CD8-positive, alpha-beta memory T cell (primary cell): ENCODE results near the gene MTA2. TPM values are rescaled to one million over a fixed set of nuclear protein-coding genes. Genes with fewer than 3 reads are reported as not detected.
"Not testable (repeated sequence)": the region's sequence is repeated elsewhere in the genome, so short reads cannot be mapped to it uniquely, and the experiment has no call there.

Experiments used
- CTCF ChIA-PET: fragments of 350-600 bp; sonication (Branson Sonifier 250); formaldehyde crosslinking; loops from one replicate; lab custom pipeline; 2021; ENCODE audit warnings: antibody characterized with exemption; lab: Charles Lee
- POLR2A ChIA-PET: fragments of 350-600 bp; sonication (Branson Sonifier 250); formaldehyde crosslinking; loops from one replicate; lab custom pipeline; 2021; ENCODE audit warnings: antibody characterized with exemption; lab: Charles Lee
- DNase-seq, 5 donors: peaks; one replicate each; pipeline versions ENCODE4 v3.0.0 to v3.0.0-alpha.2; 2020 to 2022; ENCODE audit warnings: mixed read lengths in 1 of 5
- H3K27ac ChIP-seq: one replicate; pipeline ENCODE4 v1.7.0; 2013; ENCODE audit warnings: low read depth, mild to moderate bottlenecking, low read length, moderate library complexity
- H3K27me3 ChIP-seq: 2 replicates; pipeline ENCODE4 v1.7.0; 2013; ENCODE audit warnings: low read length, mild to moderate bottlenecking; ENCODE audit not compliant: insufficient read depth, poor library complexity, severe bottlenecking
- H3K36me3 ChIP-seq: 2 replicates; pipeline ENCODE4 v1.7.0; 2013; ENCODE audit warnings: mild to moderate bottlenecking, low read length, moderate library complexity; ENCODE audit not compliant: insufficient read depth
- H3K4me1 ChIP-seq: 2 replicates; pipeline ENCODE4 v1.7.0; 2013; ENCODE audit warnings: mild to moderate bottlenecking, low read length, moderate library complexity; ENCODE audit not compliant: insufficient read depth
- H3K4me3 ChIP-seq: 2 replicates; pipeline ENCODE4 v1.7.0; 2013; ENCODE audit warnings: mild to moderate bottlenecking, low read length
- H3K9me3 ChIP-seq: 2 replicates; pipeline ENCODE4 v1.7.0; 2013; ENCODE audit warnings: mild to moderate bottlenecking, low read length
- H3K27ac Mint-ChIP-seq, 8 donors: one replicate each; pipeline ENCODE4 v1.8.0; 2020 to 2021; ENCODE audit warnings: mixed read lengths in 8 of 8, mild to moderate bottlenecking in 6 of 8, inconsistent platforms in 3 of 8, moderate library complexity in 3 of 8
- H3K27me3 Mint-ChIP-seq, 2 donors: one replicate each; pipeline ENCODE4 v1.8.0; 2020 to 2021; ENCODE audit warnings: mixed read lengths in 2 of 2, mild to moderate bottlenecking in 1 of 2, moderate library complexity in 1 of 2
- H3K36me3 Mint-ChIP-seq, 3 donors: one replicate each; pipeline ENCODE4 v1.8.0; 2020 to 2021; ENCODE audit warnings: mixed read lengths in 3 of 3, inconsistent platforms in 1 of 3, mild to moderate bottlenecking in 1 of 3
- H3K4me1 Mint-ChIP-seq, 3 donors: one replicate each; pipeline ENCODE4 v1.8.0; 2020 to 2021; ENCODE audit warnings: mixed read lengths in 3 of 3, inconsistent platforms in 1 of 3, mild to moderate bottlenecking in 1 of 3
- H3K4me3 Mint-ChIP-seq, 7 donors: one replicate each; pipeline ENCODE4 v1.8.0; 2020 to 2021; ENCODE audit warnings: mixed read lengths in 7 of 7, mild to moderate bottlenecking in 6 of 7, moderate library complexity in 4 of 7, inconsistent platforms in 2 of 7
- H3K9me3 Mint-ChIP-seq, 5 donors: one replicate each; pipeline ENCODE4 v1.8.0; 2020 to 2022; ENCODE audit warnings: mixed read lengths in 5 of 5, mild to moderate bottlenecking in 3 of 5, moderate library complexity in 2 of 5, inconsistent platforms in 1 of 5
- polyA plus RNA-seq: library from polyadenylated mRNA; unstranded; fragments of 300-500 nt; fragmentation: Illumina TruSeq; gene quantifications from one replicate; pipeline ENCODE4 v1.2.3, GENCODE V29; 2021
- total RNA-seq, 2 experiments: library from RNA; stranded (reverse); gene quantifications; one replicate each; pipeline ENCODE4 v1.2.3, GENCODE V29; 2021

The MTA2 gene
- total and polyA plus RNA-seq, 3 experiments from 2014 or later: 37.4 to 263 (median 248) TPM

GRCh38 chr11:62573592-62574362 is 27.9 kb downstream of the MTA2 start, which contains the start of gene EEF1G:
EEF1G (minus strand) TSS chr11:62573891; CDS start chr11:62573842, 49 bp downstream.
- Mint-ChIP-seq H3K4me1 (peaks cover 46 to 59% (median 52%) of the 10 kb centered on the region in 3 donors), H3K36me3 (peaks cover 10 to 84% (median 13%) of the 10 kb centered on the region in 3 donors)
- CTCF ChIA-PET: interaction anchor here (0.7 to 2.8 kb wide), 15 partner anchors 12 to 258 kb away, joined by 3 to 17 read pairs (median 4); partner anchors contain the start of genes B3GAT3, C11orf98, CSKMT and HNRNPUL2

GRCh38 chr11:62573006-62573591 is 28.6 kb downstream of the MTA2 start:
- Histone ChIP-seq H3K27ac (peak overlapping the region; percentile 77), H3K4me1 (peaks cover 24% of the 10 kb centered on the region), H3K9me3 (no peaks in the 10 kb centered on the region), H3K4me3 (peak overlapping the region; percentile 84), H3K36me3 (peaks cover 39% of the 10 kb centered on the region), H3K27me3 (no peaks in the 10 kb centered on the region)
- peak in 2 of 5 donors; percentile 50 to 53 for DNase-seq
- H3K4me3 Mint-ChIP-seq: peak overlapping the region; percentile 90 to 98 (median 96)
- H3K27me3 Mint-ChIP-seq: no peaks in the 10 kb centered on the region
- H3K9me3 Mint-ChIP-seq: no peaks in the 10 kb centered on the region
- CTCF ChIA-PET: interaction anchor here (0.8 to 4.5 kb wide), 15 partner anchors 12 to 154 kb away, joined by 3 to 21 read pairs (median 5); partner anchors contain the start of genes B3GAT3, C11orf98, CSKMT and HNRNPUL2
- H3K27ac Mint-ChIP-seq: peak overlapping the region; percentile 85 to 97 (median 95)
- H3K36me3 Mint-ChIP-seq: peaks cover 10 to 83% (median 12%) of the 10 kb centered on the region in 3 donors
- POLR2A ChIA-PET: interaction anchor here (0.8 to 3.0 kb wide), 14 partner anchors 17 to 214 kb away, joined by 3 to 49 read pairs (median 6); partner anchors contain the start of genes AHNAK, B3GAT3, C11orf98 and CSKMT
- H3K4me1 Mint-ChIP-seq: peaks cover 46 to 59% (median 52%) of the 10 kb centered on the region in 3 donors

More at GRCh38 chr11:62573592-62574362, 27.9 kb downstream of the MTA2 start, which contains the start of gene EEF1G:
- no peaks in the 10 kb centered on the region for H3K9me3 Mint-ChIP-seq
- Histone ChIP-seq H3K27me3 (no peaks in the 10 kb centered on the region), H3K36me3 (peaks cover 39% of the 10 kb centered on the region), H3K4me1 (peaks cover 24% of the 10 kb centered on the region), H3K9me3 (no peaks in the 10 kb centered on the region), H3K4me3 (peak within 1 kb of the TSS; percentile 94), H3K27ac (peak within 1 kb of the TSS; percentile 93)
- DNase-seq: peak; percentile 96 to 100 (median 99)
- POLR2A ChIA-PET: interaction anchor here (0.6 to 3.0 kb wide), 19 partner anchors 14 to 466 kb away, joined by 3 to 49 read pairs (median 5); partner anchors contain the start of genes AHNAK, B3GAT3, C11orf98 and CSKMT
- no peaks in the 10 kb centered on the region for H3K27me3 Mint-ChIP-seq
- peak within 1 kb of the TSS; percentile 90 to 98 (median 96) for H3K4me3 Mint-ChIP-seq
- H3K27ac Mint-ChIP-seq: peak within 1 kb of the TSS; percentile 90 to 97 (median 95)

GRCh38 chr11:62572431-62572830 is 29.2 kb downstream of the MTA2 start:
- POLR2A ChIA-PET: interaction anchor here (0.8 to 3.0 kb wide), 2 partner anchors 17 to 29 kb away, joined by 3 to 19 read pairs; partner anchors contain the start of gene MTA2
- Histone ChIP-seq H3K27me3 (no peaks in the 10 kb centered on the region), H3K36me3 (peaks cover 36% of the 10 kb centered on the region), H3K27ac (peak overlapping the region; percentile 77), H3K4me1 (peaks cover 24% of the 10 kb centered on the region), H3K9me3 (no peaks in the 10 kb centered on the region), H3K4me3 (peak overlapping the region; percentile 84)
- H3K27ac Mint-ChIP-seq: peak overlapping the region; percentile 85 to 97 (median 95)
- CTCF ChIA-PET: interaction anchor here (1.4 to 4.5 kb wide), 4 partner anchors 12 to 147 kb away, joined by 3 to 21 read pairs (median 11); no protein-coding TSS in a partner anchor
- DNase-seq: no peak
- H3K36me3 Mint-ChIP-seq: peaks cover 10 to 80% (median 12%) of the 10 kb centered on the region in 3 donors
- no peaks in the 10 kb centered on the region for H3K27me3 Mint-ChIP-seq
- H3K4me3 Mint-ChIP-seq: peak overlapping the region; percentile 90 to 98 (median 96)
- peaks cover 47 to 61% (median 53%) of the 10 kb centered on the region in 3 donors for H3K4me1 Mint-ChIP-seq
- no peaks in the 10 kb centered on the region for H3K9me3 Mint-ChIP-seq

- POLR2A ChIA-PET: not testable (repeated sequence)
These were observed 30.2 kb downstream of the MTA2 start for GRCh38 chr11:62571493-62571892.

GRCh38 chr11:62570903-62571302 is 30.8 kb downstream of the MTA2 start:
- DNase-seq, H3K27ac ChIP-seq, H3K27me3 Mint-ChIP-seq, H3K9me3 ChIP-seq, POLR2A ChIA-PET, H3K4me3 ChIP-seq, H3K27me3 ChIP-seq, H3K9me3 Mint-ChIP-seq: not testable (repeated sequence)
- Histone ChIP-seq H3K36me3 (peaks cover 36% of the 10 kb centered on the region), H3K4me1 (peaks cover 24% of the 10 kb centered on the region)
- Mint-ChIP-seq H3K36me3 (peaks cover 13 to 80% (median 22%) of the 10 kb centered on the region in 3 donors), H3K27ac (peak overlapping the region in 7 of 8 donors; percentile 3 to 85 (median 28)), H3K4me1 (peaks cover 57 to 75% (median 68%) of the 10 kb centered on the region in 3 donors), H3K4me3 (peak overlapping the region in 4 of 7 donors; percentile 3 to 53 (median 34))
- CTCF ChIA-PET: interaction anchor here (1.3 to 4.5 kb wide), 4 partner anchors 10 to 146 kb away, joined by 4 to 21 read pairs (median 7); partner anchors contain the start of gene TUT1

More at GRCh38 chr11:62571493-62571892, 30.2 kb downstream of the MTA2 start:
- Histone ChIP-seq H3K36me3 (peaks cover 33% of the 10 kb centered on the region), H3K4me1 (peaks cover 24% of the 10 kb centered on the region)
- not testable (repeated sequence) for H3K9me3 ChIP-seq, H3K27me3 Mint-ChIP-seq, H3K9me3 Mint-ChIP-seq, H3K27me3 ChIP-seq, H3K27ac ChIP-seq, H3K4me3 ChIP-seq, DNase-seq
- Mint-ChIP-seq H3K4me3 (peak overlapping the region in 4 of 7 donors; percentile 21 to 98 (median 56)), H3K36me3 (peaks cover 13 to 80% (median 18%) of the 10 kb centered on the region in 3 donors), H3K4me1 (peaks cover 53 to 69% (median 62%) of the 10 kb centered on the region in 3 donors), H3K27ac (peak overlapping the region; percentile 3 to 98 (median 76))
- CTCF ChIA-PET: interaction anchor here (1.3 to 4.5 kb wide), 3 partner anchors 11 to 20 kb away, joined by 4 to 21 read pairs (median 4); partner anchors contain the start of gene TUT1

- CTCF ChIA-PET: interaction anchor here (1.4 to 4.5 kb wide), 7 partner anchors 9 to 145 kb away, joined by 3 to 21 read pairs (median 4); no protein-coding TSS in a partner anchor
- Histone ChIP-seq H3K27ac (no peak overlapping the region), H3K4me3 (no peak overlapping the region), H3K27me3 (no peaks in the 10 kb centered on the region), H3K36me3 (peaks cover 41% of the 10 kb centered on the region), H3K4me1 (peaks cover 19% of the 10 kb centered on the region), H3K9me3 (no peaks in the 10 kb centered on the region)
- Mint-ChIP-seq H3K27me3 (no peaks in the 10 kb centered on the region), H3K27ac (peak overlapping the region in 4 of 8 donors; percentile 28 to 55 (median 36)), H3K4me3 (peak overlapping the region in 2 of 7 donors; percentile 19 to 23), H3K9me3 (no peaks in the 10 kb centered on the region), H3K36me3 (peaks cover 18 to 84% (median 26%) of the 10 kb centered on the region in 3 donors), H3K4me1 (peaks cover 53 to 70% (median 70%) of the 10 kb centered on the region in 3 donors)
- POLR2A ChIA-PET: interaction anchor here (0.9 kb wide), 1 partner anchor 22 kb away, joined by 3 read pairs; the partner anchor contains the start of gene TUT1
- no peak for DNase-seq
These were observed 32.1 kb downstream of the MTA2 start for GRCh38 chr11:62569611-62570010.
